GM04504 (cell line): ENCODE measurements around the gene AGRP.

Experiments
- DNase-seq: peaks from one replicate; pipeline ENCODE4 v3.0.0-alpha.2; 2012; ENCODE audit warnings: low read depth

Gene AGRP

DNA sequence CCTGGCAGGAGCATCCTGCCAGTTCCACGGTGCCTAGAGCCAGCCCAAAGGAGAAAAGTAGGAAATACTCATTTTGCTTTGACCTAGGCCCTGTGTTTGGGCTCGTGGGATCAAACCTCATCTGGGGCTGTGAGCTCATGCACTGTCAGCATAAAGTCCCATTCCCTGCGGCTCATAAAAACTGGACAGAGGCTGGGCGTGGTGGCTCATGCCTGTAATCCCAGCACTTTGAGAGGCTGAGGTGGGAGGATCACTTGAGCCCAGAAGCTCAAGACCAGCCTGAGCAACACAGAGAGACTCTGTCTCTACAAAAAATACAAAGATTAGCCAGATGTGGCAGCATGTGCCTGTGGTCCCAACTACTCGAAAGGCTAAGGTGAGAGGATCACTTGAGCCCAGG lies 20.3 kb downstream of the AGRP start:
- DNase-seq, result no peak

DNA sequence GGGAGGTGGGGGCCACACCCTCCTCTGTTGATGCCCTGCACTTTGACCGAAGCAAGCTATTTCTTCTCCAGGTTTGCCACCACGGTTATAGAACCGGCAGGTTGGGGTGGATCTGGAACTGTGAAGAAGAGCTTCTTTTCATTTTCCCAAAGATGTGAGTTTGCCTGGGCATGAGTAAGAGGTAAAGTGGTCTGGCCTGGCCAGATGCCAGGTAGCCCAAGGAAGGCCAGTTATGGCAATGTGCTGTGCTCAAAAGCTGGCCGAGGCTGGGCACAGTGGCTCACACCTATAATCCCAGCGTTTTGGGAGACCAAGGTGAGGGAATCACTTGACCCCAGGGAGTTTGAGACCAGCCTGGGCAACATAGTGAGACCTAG lies 21.1 kb downstream of the AGRP start:
- no peak for DNase-seq

DNA sequence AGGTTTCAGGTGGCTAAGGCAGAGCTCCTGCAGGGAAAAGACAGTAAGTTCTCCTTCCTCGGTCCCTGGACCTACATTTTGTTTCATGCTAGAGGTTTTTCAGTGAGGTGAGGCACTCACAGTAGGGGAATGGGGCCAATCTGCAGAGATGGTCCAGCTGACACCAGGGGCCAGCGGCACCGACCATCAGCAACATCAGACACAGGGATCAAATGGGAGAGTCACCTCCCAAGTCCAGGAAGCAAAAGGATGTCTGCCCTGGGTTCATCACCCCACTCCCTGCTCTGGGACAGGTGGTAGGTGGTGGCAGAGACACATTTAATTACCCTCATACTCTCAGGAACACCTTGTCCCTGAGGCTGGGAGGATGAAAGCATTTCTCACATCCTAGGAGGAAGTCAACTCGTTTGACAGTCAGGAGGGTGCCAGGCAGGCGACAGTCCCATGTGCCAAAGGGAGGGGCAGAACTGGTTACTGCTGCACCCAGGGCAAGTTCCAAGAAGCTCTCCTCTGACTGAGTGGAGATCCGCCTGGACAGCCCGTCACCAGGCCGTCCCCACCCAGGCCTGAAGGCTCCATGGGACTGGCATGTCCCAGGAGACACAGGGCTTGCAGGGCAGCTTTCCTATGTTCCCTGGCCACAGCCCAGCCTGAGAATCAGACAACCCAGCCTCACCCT lies 21.6 kb downstream of the AGRP start:
- DNase-seq, result no peak

DNA sequence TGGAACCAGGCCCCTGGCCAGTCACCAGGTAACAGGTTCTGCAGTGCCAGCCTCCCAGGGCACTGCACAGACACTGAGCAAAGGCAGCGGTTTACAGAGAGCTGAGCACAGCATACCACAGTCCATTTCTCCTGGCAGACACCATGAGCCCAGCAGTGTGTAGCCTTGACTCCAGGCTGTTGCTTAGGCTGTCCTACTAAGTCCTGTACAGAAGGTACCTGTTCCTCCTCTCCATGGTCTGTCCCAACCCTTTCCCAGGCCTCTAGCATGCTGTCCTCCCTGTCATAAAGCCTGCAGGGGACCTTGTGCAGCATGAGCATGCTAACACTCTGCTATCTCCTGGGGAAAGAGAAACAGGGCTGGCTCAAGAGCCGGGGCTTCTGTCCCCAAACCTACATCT lies 22.4 kb downstream of the AGRP start:
- no peak for DNase-seq

DNA sequence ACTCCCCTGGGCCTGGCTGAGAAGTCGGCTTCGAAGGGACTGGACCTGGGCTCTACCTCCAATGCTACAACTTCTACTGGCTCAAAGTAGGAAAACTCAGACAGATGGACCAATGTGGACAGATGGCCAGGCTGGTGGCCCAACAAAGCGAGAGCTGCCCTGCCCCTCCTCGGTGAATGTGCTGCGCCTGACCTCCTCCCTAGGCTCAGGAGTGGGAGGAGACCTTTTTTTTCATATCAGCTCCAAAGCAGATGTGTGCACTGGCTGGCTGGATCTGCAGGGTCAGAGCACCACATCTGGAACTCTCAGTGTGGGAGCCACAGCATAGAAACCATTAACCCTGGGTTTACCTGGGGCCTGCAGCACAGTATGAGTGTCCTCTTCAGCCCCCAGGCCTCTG lies 23.2 kb downstream of the AGRP start:
- no peak for DNase-seq

DNA sequence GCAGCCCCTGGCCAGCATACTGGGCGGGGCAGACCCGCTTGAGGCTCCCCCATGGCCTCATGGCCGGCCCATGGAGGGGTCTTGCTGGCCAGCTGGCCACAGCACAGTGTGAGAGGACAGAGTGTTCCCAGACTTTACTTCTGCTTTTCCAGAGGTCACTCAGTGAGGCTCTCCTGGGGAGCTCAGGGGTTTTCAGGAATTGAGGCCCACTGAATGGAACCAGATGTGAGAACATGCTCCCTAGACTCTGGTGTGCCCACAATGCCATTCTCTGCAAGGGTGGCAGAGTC lies 23.5 kb downstream of the AGRP start:
- no peak for DNase-seq

DNA sequence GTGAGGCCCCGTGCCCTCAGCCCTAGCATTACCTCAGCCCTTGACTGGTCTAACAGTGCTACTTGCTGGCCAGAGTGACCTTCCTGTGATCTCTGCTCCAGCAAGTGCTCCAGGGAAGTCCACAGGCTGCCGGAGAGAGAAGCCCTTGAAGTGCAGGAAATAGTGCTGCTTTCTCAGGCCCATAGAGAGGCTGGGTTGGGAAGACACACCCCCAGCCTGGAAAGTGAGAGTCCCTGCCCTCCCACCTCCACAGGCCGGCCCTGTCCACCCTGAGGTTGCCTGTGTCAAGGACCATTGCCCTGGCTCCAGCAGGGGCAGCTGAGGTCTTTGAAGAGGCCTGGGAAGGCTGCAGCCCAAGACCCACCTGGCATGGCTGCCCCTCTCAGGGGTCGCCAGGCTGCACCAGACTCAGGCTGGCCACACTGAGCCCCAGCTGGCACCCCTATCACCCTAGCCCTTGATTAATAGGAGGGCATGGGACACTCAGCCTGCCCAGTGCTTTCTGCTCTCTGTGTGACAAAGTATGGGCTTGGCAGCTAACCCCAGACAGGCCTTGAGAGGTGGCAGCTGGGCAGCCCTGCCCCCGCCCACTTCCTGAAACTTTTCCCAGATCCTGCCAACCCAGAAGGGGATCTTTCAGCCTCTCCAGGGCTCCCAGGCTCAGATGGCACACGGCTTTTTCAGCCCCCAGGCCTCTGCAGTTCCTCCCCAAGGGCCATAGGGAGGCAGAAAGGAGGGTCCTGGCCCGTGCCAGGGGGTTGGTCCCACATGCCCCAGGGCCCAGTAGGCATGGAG lies 24.1 kb downstream of the AGRP start:
- DNase-seq, result no peak

DNA sequence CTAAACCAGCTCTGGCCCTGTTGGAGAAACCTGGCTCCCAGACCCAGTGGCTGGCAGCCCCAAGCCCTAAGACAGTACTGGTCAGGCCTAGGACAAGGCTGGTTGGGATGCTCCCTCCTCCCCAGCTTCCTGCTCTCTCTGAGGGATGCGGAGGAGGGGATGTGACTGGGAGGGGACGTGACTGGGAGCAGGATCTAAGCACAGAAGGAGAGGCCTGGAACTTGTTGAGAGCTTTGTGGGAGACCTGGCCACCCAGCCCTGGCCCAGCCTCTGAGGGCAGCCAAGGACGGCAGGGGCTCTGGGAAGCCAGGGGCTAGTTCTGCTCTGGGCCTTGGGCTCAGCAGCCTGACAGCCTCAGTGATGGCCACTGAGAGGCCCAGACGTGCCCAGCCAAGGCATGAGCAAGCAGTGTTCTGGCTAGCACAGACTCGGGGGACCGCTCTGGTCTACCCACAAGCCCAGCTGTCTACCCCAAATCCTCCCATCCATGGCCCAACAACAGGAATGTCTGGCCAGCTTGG lies 25.2 kb downstream of the AGRP start:
- no peak for DNase-seq

DNA sequence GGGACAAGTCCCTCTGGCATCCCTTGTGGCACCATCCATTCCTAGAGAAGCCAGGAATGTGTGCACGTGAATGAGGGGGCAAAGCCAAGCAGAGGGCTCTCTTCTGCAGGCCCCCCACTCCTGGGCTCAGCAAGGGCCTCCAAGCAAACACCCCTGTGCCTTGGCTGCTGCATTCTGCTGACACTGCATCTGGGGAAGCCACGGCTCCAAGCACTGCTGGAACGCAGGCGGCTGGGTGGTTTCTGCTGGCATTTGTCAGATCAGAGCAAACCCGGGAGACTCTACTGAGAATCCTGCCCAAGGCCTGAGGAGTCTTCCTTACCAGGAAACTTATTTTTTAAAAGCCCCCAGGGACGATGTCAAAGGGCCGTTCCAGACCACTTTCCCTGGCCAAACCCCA lies 25.7 kb downstream of the AGRP start:
- DNase-seq, result no peak

DNA sequence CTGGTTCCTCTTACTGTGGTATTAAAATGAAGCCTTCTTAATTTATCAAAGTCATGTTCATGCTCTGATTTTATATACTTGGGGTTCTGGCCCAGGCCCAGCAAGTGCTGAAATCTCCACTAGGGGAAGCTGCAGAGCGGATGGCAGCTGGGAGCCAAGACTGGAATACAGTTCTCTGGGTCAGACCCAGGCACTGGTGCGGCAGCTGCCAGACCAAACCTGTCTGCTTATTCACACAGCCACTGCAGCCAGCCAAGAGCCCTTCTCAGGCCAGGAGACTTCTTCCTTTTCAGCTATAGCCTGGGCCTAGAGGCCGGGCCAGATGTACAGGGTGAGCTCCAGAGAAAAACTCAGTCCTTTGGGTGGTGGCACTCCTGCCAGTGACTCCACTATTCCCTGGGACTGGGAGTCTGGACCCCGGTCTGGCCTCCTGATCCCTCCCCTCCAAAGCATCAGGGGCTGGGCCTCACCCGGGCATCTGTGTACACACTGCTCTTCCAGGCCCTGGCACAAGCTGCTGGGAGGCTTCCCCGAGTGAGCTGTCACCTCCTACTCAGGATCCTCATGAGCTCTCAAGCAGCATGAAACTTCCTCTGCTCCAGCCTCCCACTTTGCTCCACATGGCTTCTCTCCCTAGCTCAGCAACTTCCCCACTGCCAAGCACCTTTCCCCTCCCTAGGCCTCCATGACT lies 26.8 kb downstream of the AGRP start:
- peak; percentile 21 for DNase-seq

DNA sequence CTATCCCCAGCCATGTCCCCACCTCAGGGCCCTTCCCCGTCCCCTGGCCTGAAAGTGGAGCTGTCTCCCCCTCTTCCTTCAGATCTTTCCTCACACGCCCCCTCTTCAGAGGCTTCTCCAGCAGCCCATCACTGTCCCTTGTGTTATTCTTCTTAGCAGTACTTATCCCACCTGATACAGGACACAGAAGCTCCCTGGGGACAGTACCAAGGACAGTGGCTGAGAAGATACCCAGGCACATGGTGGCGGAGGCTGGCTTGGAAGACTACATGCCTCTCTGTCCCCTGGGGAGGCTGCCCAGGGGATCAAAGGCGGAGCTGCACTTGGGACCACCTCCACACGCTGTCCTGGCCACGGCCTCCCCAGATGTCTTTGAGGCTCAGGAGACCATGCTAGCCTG lies 28.5 kb downstream of the AGRP start:
- no peak for DNase-seq

DNA sequence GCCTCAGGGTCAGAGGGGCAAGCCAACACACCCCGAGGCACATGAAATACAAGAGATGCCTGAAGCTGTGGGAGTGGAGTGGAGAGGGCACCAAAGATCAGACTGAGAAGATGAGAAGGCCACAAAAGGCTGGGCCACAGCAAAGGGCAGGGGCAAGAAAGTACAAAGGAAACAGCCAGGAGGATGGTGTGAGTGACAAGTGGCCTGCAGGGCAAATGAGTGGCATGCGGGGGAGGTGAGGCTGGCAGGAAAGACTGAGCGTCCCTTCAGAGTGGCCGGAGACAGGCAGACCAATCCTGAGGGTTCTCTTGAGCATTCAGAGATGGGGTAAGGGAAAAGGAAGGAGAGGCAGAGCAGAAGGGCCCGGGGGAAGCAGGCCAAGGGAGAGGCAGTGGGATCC lies 29.2 kb downstream of the AGRP start:
- no peak for DNase-seq

DNA sequence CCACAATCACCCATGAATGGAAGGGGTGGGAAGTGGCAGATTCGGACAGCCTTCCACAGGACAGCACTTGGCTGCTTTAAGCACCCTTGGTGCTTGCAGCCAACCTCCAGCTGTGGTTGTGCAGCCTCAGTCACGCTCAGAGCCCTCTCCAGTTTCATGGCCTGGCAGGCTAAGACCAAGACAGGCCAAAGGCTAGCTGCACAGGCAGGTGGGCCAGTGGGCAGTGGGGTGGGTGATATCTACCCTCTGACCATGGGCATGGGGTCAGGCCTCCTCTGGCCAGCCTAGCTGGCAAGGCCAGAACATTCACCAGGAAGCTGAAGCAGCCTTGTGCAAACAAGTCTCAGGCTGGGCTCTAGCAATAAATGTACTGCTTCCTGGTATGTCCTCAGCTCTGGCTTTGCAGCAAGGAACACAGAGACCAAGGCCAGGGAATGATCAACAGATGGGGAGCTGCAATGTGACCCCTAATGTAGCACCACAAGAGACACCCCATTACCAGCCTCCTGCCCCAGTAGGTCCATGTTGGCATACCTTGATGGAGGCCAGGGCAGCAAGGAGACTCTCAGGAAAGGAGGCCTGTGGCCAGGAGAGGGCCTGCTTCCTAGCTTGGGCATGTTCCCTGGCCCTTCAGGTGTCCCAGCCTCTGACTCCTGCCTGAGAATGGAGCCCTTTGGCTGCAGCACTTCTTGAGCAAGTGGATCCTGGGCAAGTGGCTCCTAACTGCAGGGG lies 31.5 kb downstream of the AGRP start:
- DNase-seq, result no peak

DNA sequence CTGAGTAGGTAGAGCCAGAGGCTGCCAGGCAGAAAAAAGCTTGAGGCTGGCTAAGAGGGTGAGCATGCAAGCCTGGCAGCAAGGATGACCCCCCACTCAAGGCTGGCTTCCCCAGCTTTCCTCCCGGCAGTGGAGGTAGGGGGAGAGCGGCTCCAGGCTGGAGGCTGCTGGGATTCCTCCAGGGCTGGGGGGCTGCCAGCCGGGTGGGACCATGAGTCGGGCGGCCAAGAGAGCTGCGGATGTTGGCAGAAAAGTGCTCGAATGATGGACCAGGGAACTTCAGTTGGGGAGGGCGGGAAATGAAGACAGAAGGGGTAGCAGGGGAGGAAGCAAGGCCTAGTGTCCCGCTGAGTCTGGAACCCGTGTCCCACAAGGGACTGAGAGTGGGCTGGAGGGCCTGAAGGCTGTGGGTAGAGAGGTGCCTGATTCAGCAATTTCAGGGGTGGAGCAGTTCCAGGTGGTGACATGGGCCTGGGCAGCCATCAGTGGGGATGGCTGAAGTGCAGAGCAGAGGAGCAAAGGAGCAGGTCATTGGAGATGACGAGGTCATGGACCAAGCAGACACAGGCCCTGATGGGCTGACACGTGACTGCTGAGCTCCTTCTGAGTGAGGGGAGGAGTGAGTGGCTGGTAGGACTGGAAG lies 32.2 kb downstream of the AGRP start:
- no peak for DNase-seq

DNA sequence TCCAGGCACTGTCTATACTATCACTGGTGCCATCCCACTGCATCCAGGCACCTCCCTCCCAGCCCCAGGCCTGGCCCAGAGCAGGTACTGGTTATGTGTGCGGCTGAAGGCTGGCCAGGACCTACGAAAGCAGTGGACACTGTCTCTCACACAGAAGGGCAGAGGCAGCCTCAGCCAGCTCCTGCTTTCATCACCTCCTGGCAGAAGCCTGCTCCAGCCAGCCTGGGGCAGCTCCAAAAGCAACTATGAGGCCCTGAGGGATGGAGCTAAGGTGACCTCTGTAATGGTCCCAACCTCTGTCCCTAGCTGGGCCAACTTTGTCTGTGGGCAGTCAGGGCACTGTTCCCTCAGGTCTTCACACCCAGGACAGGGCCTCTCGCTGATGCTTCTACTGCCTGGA lies 33.6 kb downstream of the AGRP start:
- no peak for DNase-seq

DNA sequence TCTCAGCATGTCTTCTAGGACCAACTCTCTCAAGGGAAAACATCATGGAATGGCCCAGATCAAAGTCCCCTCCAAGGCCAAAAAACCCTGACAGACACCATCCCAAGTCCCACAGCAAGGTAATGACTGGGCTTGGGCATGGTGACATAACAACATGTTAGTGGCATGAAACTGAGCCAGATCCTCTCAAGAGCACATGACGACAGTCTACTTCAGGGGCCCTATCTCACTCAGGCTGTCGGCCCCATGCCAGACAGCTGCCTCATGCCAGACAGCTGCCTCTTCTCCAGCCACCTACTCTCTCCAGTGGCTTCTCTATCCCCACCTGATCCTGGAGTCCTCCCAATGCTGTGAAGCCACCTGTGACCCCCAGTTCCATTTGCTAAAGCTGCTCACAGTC lies 34.0 kb downstream of the AGRP start:
- no peak for DNase-seq

DNA sequence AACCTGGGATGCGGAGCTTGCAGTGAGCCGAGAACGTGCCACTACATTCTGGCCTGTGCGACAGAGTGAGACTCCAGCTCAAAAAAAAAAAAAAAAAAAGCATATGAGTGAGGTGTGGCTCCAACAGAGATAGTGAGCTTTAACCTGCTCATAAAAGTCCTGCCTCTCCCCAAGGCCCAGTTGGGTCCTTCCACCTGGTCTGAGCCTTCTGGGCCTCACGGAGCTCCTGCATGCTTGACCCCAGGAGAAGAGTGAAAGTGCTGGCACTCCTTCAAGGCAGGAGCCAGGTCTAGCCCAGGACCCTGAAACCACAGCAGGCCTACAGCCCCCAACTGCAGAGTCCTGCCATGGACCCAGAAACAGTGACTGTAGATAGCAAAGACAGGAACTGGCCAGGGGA lies 34.8 kb downstream of the AGRP start:
- DNase-seq, result no peak

DNA sequence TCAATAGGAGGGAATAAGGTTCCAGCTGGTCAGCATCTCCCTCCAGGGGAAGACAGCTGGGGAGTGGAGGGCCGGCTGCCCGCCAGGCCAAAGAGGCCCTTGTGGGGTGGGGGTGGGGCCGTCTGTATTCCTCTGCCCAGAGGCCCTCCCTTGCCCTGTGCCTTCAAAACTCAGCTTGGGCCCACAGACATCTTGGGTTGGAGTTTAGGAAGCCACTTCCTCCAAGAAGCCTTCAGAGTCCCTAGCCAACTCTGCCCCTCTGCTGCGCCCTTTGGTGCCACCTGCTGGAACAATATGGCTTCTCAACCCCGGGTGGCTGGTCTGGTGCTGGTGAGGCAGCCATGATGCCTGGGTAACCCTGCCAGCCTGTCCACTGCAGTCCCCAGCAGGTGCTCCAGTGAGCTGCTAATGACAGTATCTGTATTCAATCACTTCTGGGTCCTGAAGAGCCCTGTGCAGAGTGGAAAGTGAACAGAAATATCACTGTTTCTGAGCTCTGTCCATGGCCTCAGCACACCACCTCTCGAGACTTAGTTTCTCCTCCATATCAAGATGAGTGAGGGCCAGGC lies 35.8 kb downstream of the AGRP start:
- no peak for DNase-seq

DNA sequence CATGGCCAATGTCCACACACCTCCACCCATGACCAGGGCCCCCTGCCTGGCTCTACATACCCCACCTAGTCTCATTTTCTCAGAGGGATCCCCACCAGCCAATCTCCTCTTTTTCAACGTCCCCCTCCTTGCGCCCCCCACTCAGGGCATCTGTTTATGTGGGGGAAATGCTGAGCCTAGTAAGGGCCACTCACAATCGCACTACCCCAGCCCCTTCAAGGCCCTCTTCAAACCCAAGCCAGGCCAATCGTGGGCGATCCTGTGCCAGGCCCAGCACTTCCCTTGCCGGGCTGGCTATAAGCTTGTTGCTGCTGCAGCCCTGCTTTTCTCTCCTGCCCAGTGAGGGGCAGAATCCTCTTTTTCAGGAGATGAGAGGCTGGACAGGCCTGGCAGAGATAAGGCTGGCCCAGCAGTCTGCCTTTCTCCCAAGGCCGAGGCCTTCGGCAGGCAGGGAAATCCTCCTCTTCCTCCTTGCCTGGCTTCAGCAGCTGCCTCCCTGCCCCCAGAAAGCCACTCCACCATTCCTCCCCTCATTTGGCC lies 36.3 kb downstream of the AGRP start:
- no peak for DNase-seq

DNA sequence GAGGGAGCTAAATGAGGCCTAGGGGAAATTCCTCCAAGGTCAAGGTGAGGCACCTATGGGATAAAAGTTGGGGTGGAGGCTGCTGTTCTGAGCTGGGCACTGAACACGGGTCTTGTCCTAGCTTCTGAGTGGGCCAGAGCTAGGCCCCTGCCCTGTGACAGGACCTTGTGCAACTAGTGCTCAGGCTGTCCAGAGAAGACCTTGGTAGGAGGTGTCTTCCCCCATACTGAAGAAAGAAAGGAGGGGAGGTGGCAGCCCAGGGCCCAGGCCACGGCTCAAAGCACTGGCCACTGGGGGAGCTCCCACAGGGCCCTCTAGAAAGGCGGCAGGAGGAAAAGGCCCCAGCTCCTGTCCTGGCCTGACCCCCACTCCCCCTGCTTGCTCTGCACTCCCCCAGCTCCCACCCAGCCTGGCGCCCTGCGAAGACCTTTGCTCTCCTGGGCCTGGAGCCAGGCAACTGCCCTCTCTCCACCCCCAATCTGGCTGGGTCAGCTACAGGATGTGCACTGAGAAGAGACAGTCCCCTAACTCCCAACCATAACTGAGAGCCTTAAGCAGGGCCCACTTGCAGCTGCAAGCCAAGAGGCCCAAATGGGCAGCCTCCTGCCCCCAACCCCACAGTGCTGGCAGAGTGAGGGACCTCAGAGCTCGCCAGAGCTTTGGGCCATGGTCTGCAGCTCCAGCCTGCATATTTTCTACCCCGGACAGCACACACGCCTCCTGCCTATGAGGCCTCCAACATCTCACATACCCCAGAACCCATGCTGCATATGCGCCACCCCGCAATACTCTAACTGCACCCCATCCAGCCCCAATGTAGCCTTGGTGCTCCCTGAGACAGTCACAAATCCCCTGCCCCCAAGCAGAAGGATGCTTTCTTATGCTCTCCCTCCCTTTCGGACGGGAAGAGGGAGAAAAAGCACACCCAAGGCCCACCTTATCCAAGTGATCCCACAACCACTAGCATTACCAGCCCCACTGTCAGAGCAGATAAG lies 37.1 kb downstream of the AGRP start:
- no peak for DNase-seq
